K562 (cell line): Measurements from ENCODE around the gene NCOA3. TPM values are rescaled to one million over a fixed set of nuclear protein-coding genes. Genes with fewer than 3 reads are reported as not detected.

ENCODE experiments used
- ATAC-seq: fragments of 200-7000 bp; cut with Tn5 transposase; 3 replicates; pipeline ENCODE4 v1.9.1; 2020; ENCODE audit warnings: moderate library complexity
- Bru-seq: library from RNA; stranded (reverse); fragments of 400-500 nt; gene quantifications from one replicate; lab custom pipeline; 2021; lab: Mats Ljungman, UMichigan
- BruChase-seq, 2 experiments: library from RNA; stranded (reverse); fragments of 400-500 nt; gene quantifications; one replicate each; lab custom pipeline; 2021; lab: Mats Ljungman, UMichigan
- BruUV-seq: library from RNA; stranded (reverse); fragments of 400-500 nt; replicated peaks from 2 replicates; lab custom pipeline; 2021; lab: Mats Ljungman, UMichigan
- CTCF ChIA-PET: fragments of 300-600 bp; formaldehyde crosslinking; extraction: SDS; loops from one replicate; lab custom pipeline; 2021; ENCODE audit warnings: low intra/inter-chr PET ratio; lab: Yijun Ruan, JAX
- POLR2A ChIA-PET: fragments of 300-600, 350-650 bp; sonication (Branson Sonifier 250); formaldehyde crosslinking; extraction: SDS; loops from one replicate; lab custom pipeline; 2021; ENCODE audit warnings: antibody characterized with exemption, inconsistent platforms; lab: Yijun Ruan, JAX
- DNase-seq, 4 experiments: peaks; one replicate each; pipeline versions ENCODE4 v3.0.0 to v3.0.0-alpha.2; 2011 to 2018; ENCODE audit warnings: low spot score in 3 of 4, mixed read lengths in 3 of 4; ENCODE audit errors: extremely low read depth in 1 of 4
- FAIRE-seq: peaks from 2 replicates; lab custom pipeline; 2011; peaks lifted over from hg19 to GRCh38; lab: Jason Lieb, UNC
- H2AFZ ChIP-seq: 2 replicates; pipeline ENCODE4 v1.6.0; 2011; ENCODE audit warnings: low read depth, low read length, control low read depth, inconsistent platforms
- H3K27ac ChIP-seq: fragments of 200-600 bp; 3 replicates; pipeline ENCODE4 v1.8.0; 2011; ENCODE audit warnings: low read depth, mild to moderate bottlenecking, control low read depth, inconsistent platforms, low read length, moderate library complexity, mixed read lengths; ENCODE audit errors: extremely low read depth
- H3K27me3 ChIP-seq, 2 experiments: fragments of 300-600 bp in 1 of 2; 2 replicates in 1 of 2; 3 replicates in 1 of 2; pipeline versions ENCODE4 v1.6.0 to v1.8.0; 2011; ENCODE audit warnings: inconsistent platforms in 2 of 2, low read length in 2 of 2, mild to moderate bottlenecking in 1 of 2, mixed read lengths in 1 of 2, moderate library complexity in 1 of 2; ENCODE audit not compliant: control insufficient read depth in 2 of 2, insufficient read depth in 2 of 2
- H3K36me3 ChIP-seq: fragments of 300-600 bp; 3 replicates; pipeline ENCODE4 v1.8.0; 2011; ENCODE audit warnings: mild to moderate bottlenecking, low read length, inconsistent platforms; ENCODE audit not compliant: control insufficient read depth, insufficient read depth
- H3K4me1 ChIP-seq, 2 experiments: fragments of 200-600 bp in 1 of 2; replicated peaks in 1 of 2; 2 replicates in 1 of 2; 3 replicates in 1 of 2; pipeline versions ENCODE4 v1.5.1 to v1.8.0; 2011; ENCODE audit warnings: inconsistent platforms in 2 of 2, low read length in 2 of 2, mild to moderate bottlenecking in 1 of 2, mixed read lengths in 1 of 2, moderate library complexity in 1 of 2; ENCODE audit not compliant: control insufficient read depth in 2 of 2, insufficient read depth in 2 of 2
- H3K4me2 ChIP-seq: 2 replicates; pipeline ENCODE4 v1.6.1; 2011; ENCODE audit warnings: low read length, control low read depth, inconsistent platforms, mixed read lengths; ENCODE audit not compliant: insufficient read depth
- H3K4me3 ChIP-seq: fragments of 200-600 bp; sonication (generic), shearing (Covaris generic); 2 replicates; pipeline ENCODE4 v1.5.1; 2016; ENCODE audit warnings: control low read depth, inconsistent platforms
- H3K79me2 ChIP-seq: fragments of 200-600 bp; 3 replicates; pipeline ENCODE4 v1.8.0; 2011; ENCODE audit warnings: low read length, inconsistent platforms; ENCODE audit not compliant: control insufficient read depth, insufficient read depth
- H3K9ac ChIP-seq, 2 experiments: 2 replicates each; pipeline versions ENCODE4 v1.6.0 to v1.6.1; 2011; ENCODE audit warnings: low read depth in 2 of 2, low read length in 2 of 2, control low read depth in 1 of 2, inconsistent platforms in 1 of 2, mild to moderate bottlenecking in 1 of 2, mixed read lengths in 1 of 2; ENCODE audit not compliant: insufficient read depth in 1 of 2
- H3K9me1 ChIP-seq: one replicate; pipeline ENCODE4 v1.6.0; 2011; ENCODE audit warnings: inconsistent platforms, mild to moderate bottlenecking, low read length, moderate library complexity; ENCODE audit not compliant: control insufficient read depth, insufficient read depth
- H3K9me3 ChIP-seq: replicated peaks from 2 replicates; pipeline ENCODE4 v1.5.1; 2011; ENCODE audit warnings: low read depth, low read length, inconsistent platforms; ENCODE audit not compliant: control insufficient read depth, insufficient read depth
- H4K20me1 ChIP-seq: replicated peaks from 2 replicates; pipeline ENCODE4 v1.6.1; 2011; ENCODE audit warnings: low read length, inconsistent platforms, mixed read lengths; ENCODE audit not compliant: control insufficient read depth, insufficient read depth
- DEAF1 ChIP-seq: fragments of 450-650 bp; formaldehyde crosslinking; IDR thresholded peaks from 2 replicates; pipeline ENCODE4 v1.4.0; 2020; ENCODE audit warnings: mild to moderate bottlenecking, moderate library complexity
- HMGN3 ChIP-seq: IDR thresholded peaks from 2 replicates; pipeline ENCODE4 v1.6.1; 2011; ENCODE audit warnings: borderline replicate concordance, low read depth, mild to moderate bottlenecking, mixed read lengths, low read length; ENCODE audit not compliant: insufficient read length; ENCODE audit errors: extremely low read depth
- MCM7 ChIP-seq, 2 experiments: fragments of 450-650 bp; IDR thresholded peaks; 2 replicates each; pipeline ENCODE4 v1.6.1; 2016 to 2018
- MYNN ChIP-seq, 2 experiments: sonication (generic); formaldehyde crosslinking in 1 of 2; IDR thresholded peaks; 2 replicates each; pipeline versions ENCODE4 v1.5.0 to v1.6.1; 2016 to 2020; ENCODE audit warnings: antibody characterized with exemption in 1 of 2, missing genetic modification reagents in 1 of 2
- SAFB2 ChIP-seq: fragments of 200-400 bp; formaldehyde crosslinking; IDR thresholded peaks from 2 replicates; pipeline ENCODE4 v1.6.1; 2018; ENCODE audit warnings: borderline replicate concordance, low read length, low read depth, moderate library complexity; ENCODE audit not compliant: severe bottlenecking
- SRSF9 ChIP-seq: fragments of 200-400 bp; formaldehyde crosslinking; IDR thresholded peaks from 2 replicates; pipeline ENCODE4 v1.6.1; 2017; ENCODE audit warnings: low read depth, low read length, borderline replicate concordance
- TBP ChIP-seq: optimal IDR thresholded peaks from 2 replicates; pipeline ENCODE3; 2011; ENCODE audit warnings: low read depth, low read length, improper control_type of control experiment
- ZNF778 ChIP-seq: fragments of 450-650 bp; formaldehyde crosslinking; IDR thresholded peaks from 2 replicates; pipeline ENCODE4 v1.4.0; 2020; ENCODE audit warnings: mild to moderate bottlenecking, moderate library complexity
- ZSCAN29 ChIP-seq: fragments of 450-650 bp; IDR thresholded peaks from 2 replicates; pipeline ENCODE4 v1.6.1; 2017
- WGBS: fragments of 100-300 bp; shearing (Covaris generic); methylation state at CpG from one replicate; pipeline ENCODE4 v1.1.6; 2016; ENCODE audit warnings: low coverage, mixed read lengths; ENCODE audit not compliant: insufficient coverage; ENCODE audit errors: missing lambda C conversion rate; 5-methylcytosine and 5-hydroxymethylcytosine counted together
- in situ Hi-C: fragments of 300-500 bp; cut with MboI; formaldehyde crosslinking; loops from 4 replicates; pipeline ENCODE4 v1.15.0; 2018; ENCODE audit warnings: inconsistent platforms, mixed read lengths
- intact Hi-C: fragments of 100-400 bp; cut with micrococcal nuclease; formaldehyde crosslinking; loops from 2 replicates; pipeline ENCODE4 v1.14.2; 2022
- long read RNA-seq, 3 experiments: library from polyadenylated mRNA in 2 of 3; library from RNA in 1 of 3; unstranded in 2 of 3; stranded (forward) in 1 of 3; transcript quantifications; one replicate each; pipeline ENCODE4 v2.0.0, GENCODE V29; 2019 to 2022
- polyA minus RNA-seq, 3 experiments: library from RNA; depleted of rRNA, polyadenylated mRNA; stranded (reverse); fragments of >200 nt; gene quantifications; 2 replicates each; pipeline ENCODE4 v1.2.3, GENCODE V29; 2011
- polyA plus RNA-seq, 8 experiments: library from polyadenylated mRNA; depleted of rRNA in 4 of 8; stranded (reverse) in 5 of 8; unstranded in 3 of 8; fragments of >200 nt; fragmentation: Nextera tagmentation in 2 of 8; fragmentation: Illumina TruSeq in 1 of 8; extraction: Ambion mirVana in 2 of 8; extraction: Trizol in 1 of 8; gene quantifications; 2 replicates each; pipeline versions ENCODE4 v1.2.1 to v1.2.3, GENCODE V29; 2011 to 2014; ENCODE audit warnings: inconsistent platforms in 1 of 8, missing spikeins in 1 of 8
- total RNA-seq, 7 experiments: library from RNA; depleted of rRNA in 6 of 7; stranded (reverse); fragments of >200 nt in 6 of 7; fragmentation: Illumina TruSeq in 2 of 7; extraction: Trizol in 2 of 7; gene quantifications; 2 replicates each; pipeline versions ENCODE4 v1.2.1 to v1.2.3, GENCODE V29; 2011 to 2021; ENCODE audit warnings: low replicate concordance in 1 of 7
- TF ChIP-seq, protein P1 (sequence below): fragments of 150-350 bp; IDR thresholded peaks from 2 replicates; pipeline ENCODE4 v1.6.1; 2014; ENCODE audit warnings: low read depth, mild to moderate bottlenecking, low read length, borderline replicate concordance

Gene NCOA3
- total RNA-seq (2011; cell fraction: chromatin; rRNA removed; ENCODE audit: low replicate concordance): 42.2 and 88.7 TPM in 2 replicates
- 19.5 and 23.2 TPM in 2 replicates for total RNA-seq (2011; cell fraction: nucleolus; rRNA removed)
- total RNA-seq (2011; cell fraction: nucleoplasm; rRNA removed): 36.6 and 49.6 TPM in 2 replicates
- total RNA-seq (2014; rRNA removed) (12.1 and 12.4 TPM in 2 replicates), total RNA-seq (2014; rRNA removed; fragmentation: Illumina TruSeq; extraction: Trizol) (16.1 and 19.6 TPM in 2 replicates), total RNA-seq (2015; rRNA removed; fragmentation: Illumina TruSeq; extraction: Trizol) (17.1 and 17.2 TPM in 2 replicates), total RNA-seq (2021) (15.3 and 17.0 TPM in 2 replicates), polyA plus RNA-seq (2011; rRNA removed) (24.3 and 24.7 TPM in 2 replicates), polyA plus RNA-seq (2014; fragmentation: Illumina TruSeq; extraction: Trizol) (12.5 and 14.4 TPM in 2 replicates), polyA plus RNA-seq (2014; fragmentation: Nextera tagmentation; extraction: Ambion mirVana) (1 to 10 TPM; 3.2 to 4.7 TPM), polyA plus RNA-seq (2014; rRNA removed) (11.6 and 12.2 TPM in 2 replicates), polyA minus RNA-seq (2011; rRNA and poly(A)+ RNA removed) (37.1 and 46.6 TPM in 2 replicates), Bru-seq, nascent RNA (percentile 76 among the genes with signal in this experiment), BruChase-seq, experiment 1, labeled RNA remaining after a 2-hour chase (percentile 78 among the genes with signal in this experiment), BruChase-seq, experiment 2, labeled RNA remaining after a 6-hour chase (percentile 80 among the genes with signal in this experiment)
- 11.6 and 17.3 TPM in 2 replicates for polyA plus RNA-seq (2011; cell fraction: cytosol; rRNA removed)
- polyA plus RNA-seq (2011; cell fraction: nucleus; rRNA removed): 34.8 and 45.8 TPM in 2 replicates
- polyA plus RNA-seq (2012): 9.0 and 14.7 TPM in 2 replicates
- polyA minus RNA-seq (2011; cell fraction: cytosol; rRNA and poly(A)+ RNA removed): 16.8 and 20.7 TPM in 2 replicates
- polyA minus RNA-seq (2011; cell fraction: nucleus; rRNA and poly(A)+ RNA removed): 13.1 and 32.8 TPM in 2 replicates
- long read RNA-seq, experiment 1, full-length matches to known transcripts: 1 of 13 reads
- long read RNA-seq, experiment 1, partial matches to known transcripts: 6 of 13 reads
- long read RNA-seq, experiment 1, other reads (novel, unspliced or antisense): 6 of 13 reads
- long read RNA-seq, experiment 2, partial matches to known transcripts: 1 of 10 reads
- long read RNA-seq, experiment 2, other reads (novel, unspliced or antisense): 9 of 10 reads
- long read RNA-seq, experiment 3, partial matches to known transcripts: 1 of 3 reads
- long read RNA-seq, experiment 3, other reads (novel, unspliced or antisense): 2 of 3 reads

GRCh38 chr20:47501482-47502270, at the start of gene NCOA3:
NCOA3 (plus strand) TSS chr20:47501887; CDS start chr20:47622248, 120,361 bp downstream.
- no peaks in the 10 kb centered on the region for H3K36me3 ChIP-seq
- peak; percentile 97 to 98 (median 98) for DNase-seq
- WGBS: under 1% methylated on average over 65 of the region's 74 CpGs
- intact Hi-C loops (loop anchor here (2.0 to 5.0 kb wide), 2 partner anchors 73 to 121 kb away; no protein-coding TSS in a partner anchor), in situ Hi-C loops (loop anchor here (10.0 kb wide), 1 partner anchor 123 kb away; no protein-coding TSS in a partner anchor)
- no peaks in the 10 kb centered on the region; the same call in 1 of the 2 replicates for H4K20me1 ChIP-seq
- peak within 1 kb of the TSS; percentile 82 for H3K27ac ChIP-seq
- POLR2A ChIA-PET: interaction anchor here (0.6 to 4.2 kb wide), 13 partner anchors 8 to 170 kb away, joined by 3 to 43 read pairs (median 4); no protein-coding TSS in a partner anchor
- peak; percentile 78 for FAIRE-seq
- peak; percentile 96 for ATAC-seq
- H3K9me1 ChIP-seq: no peaks in the 10 kb centered on the region
- BruUV-seq: no TSS peak
- H3K79me2 ChIP-seq: peaks cover 59% of the 10 kb centered on the region
- H3K27me3 ChIP-seq: no peaks in the 10 kb centered on the region
- peak within 1 kb of the TSS; percentile 98 for H3K4me3 ChIP-seq
- peak within 1 kb of the TSS; percentile 91 to 98 for H3K9ac ChIP-seq
- no peaks in the 10 kb centered on the region for H3K9me3 ChIP-seq
- H3K4me2 ChIP-seq: peak within 1 kb of the TSS; percentile 88
- CTCF ChIA-PET: no interaction called here
- peak within 1 kb of the TSS; percentile 85 for H2AFZ ChIP-seq
- peaks cover 6 to 8% of the 10 kb centered on the region in 2 experiments; a peak in 3 of 5 replicates for H3K4me1 ChIP-seq
- TF ChIP-seq ZSCAN29 (no peak), MCM7 (IDR thresholded peaks at IDR 0.05) (no peak), DEAF1 (CRISPR knock-in tag) (0 out of 2 replicates have a peak, but pooled peaks have one; percentile 9), MYNN (IDR thresholded peaks at IDR 0.05) (no peak), MYNN (CRISPR knock-in tag; IDR thresholded peaks at IDR 0.05) (no peak), SAFB2 (no peak), HMGN3 (peak; percentile 92), ZNF778 (no peak), TBP (peak; percentile 93), SRSF9 (no peak)
- TF ChIP-seq, protein P1, sequence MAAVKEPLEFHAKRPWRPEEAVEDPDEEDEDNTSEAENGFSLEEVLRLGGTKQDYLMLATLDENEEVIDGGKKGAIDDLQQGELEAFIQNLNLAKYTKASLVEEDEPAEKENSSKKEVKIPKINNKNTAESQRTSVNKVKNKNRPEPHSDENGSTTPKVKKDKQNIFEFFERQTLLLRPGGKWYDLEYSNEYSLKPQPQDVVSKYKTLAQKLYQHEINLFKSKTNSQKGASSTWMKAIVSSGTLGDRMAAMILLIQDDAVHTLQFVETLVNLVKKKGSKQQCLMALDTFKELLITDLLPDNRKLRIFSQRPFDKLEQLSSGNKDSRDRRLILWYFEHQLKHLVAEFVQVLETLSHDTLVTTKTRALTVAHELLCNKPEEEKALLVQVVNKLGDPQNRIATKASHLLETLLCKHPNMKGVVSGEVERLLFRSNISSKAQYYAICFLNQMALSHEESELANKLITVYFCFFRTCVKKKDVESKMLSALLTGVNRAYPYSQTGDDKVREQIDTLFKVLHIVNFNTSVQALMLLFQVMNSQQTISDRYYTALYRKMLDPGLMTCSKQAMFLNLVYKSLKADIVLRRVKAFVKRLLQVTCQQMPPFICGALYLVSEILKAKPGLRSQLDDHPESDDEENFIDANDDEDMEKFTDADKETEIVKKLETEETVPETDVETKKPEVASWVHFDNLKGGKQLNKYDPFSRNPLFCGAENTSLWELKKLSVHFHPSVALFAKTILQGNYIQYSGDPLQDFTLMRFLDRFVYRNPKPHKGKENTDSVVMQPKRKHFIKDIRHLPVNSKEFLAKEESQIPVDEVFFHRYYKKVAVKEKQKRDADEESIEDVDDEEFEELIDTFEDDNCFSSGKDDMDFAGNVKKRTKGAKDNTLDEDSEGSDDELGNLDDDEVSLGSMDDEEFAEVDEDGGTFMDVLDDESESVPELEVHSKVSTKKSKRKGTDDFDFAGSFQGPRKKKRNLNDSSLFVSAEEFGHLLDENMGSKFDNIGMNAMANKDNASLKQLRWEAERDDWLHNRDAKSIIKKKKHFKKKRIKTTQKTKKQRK: no peak
